ENCODE measurements around the gene THPO. TPM values are rescaled to one million over a fixed set of nuclear protein-coding genes. Genes with fewer than 3 reads are reported as not detected.

THPO gene
- total RNA-seq, 1 experiment from 2014 or later = not detected

DNA sequence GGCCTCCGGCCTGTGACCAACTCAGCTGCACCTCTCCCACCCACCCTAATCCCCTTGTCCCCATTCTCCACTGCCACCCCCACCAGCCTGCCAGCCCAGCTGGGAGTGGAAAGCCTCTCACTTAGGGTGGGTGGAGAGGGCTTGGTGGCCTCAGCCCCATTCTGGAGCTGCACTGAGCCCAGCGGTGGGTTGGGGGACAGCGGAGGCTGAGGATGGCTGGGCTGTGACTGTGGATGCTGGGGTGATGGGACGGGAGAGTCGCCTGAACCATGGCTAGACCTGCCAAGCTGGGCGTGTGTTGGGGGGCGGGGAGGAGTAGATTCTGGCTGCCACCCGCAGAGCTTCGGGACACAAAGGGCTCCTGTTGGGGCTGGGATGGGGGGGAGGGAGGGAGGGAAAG is 18.4 kb downstream of the THPO start:
- H3K4me3 ChIP-seq = no peak overlapping the region
- H3K36me3 ChIP-seq = peaks cover 14% of the 10 kb centered on the region
- no peak for DNase-seq
- H3K9me3 ChIP-seq = no peaks in the 10 kb centered on the region
- H3K27me3 ChIP-seq = no peaks in the 10 kb centered on the region

DNA sequence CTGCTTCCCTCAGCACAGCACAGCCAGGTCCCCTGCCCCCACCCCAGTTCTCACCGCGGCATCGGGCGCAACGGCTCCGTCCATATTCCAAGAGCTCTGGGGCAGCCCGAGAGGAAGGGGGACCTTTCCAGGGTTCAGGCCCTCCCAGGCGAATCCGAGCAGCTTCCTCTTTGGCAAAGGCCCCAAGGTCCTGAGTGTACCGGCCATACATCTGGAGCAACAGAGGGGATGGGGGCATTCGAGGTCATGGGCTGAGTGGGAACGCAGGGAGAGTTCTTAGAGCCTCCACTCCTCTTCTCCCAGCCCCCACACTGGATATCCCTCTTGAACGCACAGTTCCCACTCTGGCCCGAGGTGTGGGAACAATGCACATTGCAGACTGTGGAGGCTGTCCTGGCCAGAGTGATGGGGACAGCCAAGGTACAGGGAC is 19.1 kb downstream of the THPO start:
- H3K9me3 ChIP-seq = no peaks in the 10 kb centered on the region
- no peak overlapping the region for H3K4me3 ChIP-seq
- no peak for DNase-seq
- no peaks in the 10 kb centered on the region for H3K27me3 ChIP-seq
- peaks cover 9% of the 10 kb centered on the region for H3K36me3 ChIP-seq

GRCh38 chr3:184358124-184358767 is 19.8 kb downstream of the THPO start:
- Histone ChIP-seq H3K4me3 (no peak overlapping the region), H3K36me3 (peaks cover 3% of the 10 kb centered on the region), H3K9me3 (no peaks in the 10 kb centered on the region), H3K27me3 (no peaks in the 10 kb centered on the region)
- no peak for DNase-seq

DNA sequence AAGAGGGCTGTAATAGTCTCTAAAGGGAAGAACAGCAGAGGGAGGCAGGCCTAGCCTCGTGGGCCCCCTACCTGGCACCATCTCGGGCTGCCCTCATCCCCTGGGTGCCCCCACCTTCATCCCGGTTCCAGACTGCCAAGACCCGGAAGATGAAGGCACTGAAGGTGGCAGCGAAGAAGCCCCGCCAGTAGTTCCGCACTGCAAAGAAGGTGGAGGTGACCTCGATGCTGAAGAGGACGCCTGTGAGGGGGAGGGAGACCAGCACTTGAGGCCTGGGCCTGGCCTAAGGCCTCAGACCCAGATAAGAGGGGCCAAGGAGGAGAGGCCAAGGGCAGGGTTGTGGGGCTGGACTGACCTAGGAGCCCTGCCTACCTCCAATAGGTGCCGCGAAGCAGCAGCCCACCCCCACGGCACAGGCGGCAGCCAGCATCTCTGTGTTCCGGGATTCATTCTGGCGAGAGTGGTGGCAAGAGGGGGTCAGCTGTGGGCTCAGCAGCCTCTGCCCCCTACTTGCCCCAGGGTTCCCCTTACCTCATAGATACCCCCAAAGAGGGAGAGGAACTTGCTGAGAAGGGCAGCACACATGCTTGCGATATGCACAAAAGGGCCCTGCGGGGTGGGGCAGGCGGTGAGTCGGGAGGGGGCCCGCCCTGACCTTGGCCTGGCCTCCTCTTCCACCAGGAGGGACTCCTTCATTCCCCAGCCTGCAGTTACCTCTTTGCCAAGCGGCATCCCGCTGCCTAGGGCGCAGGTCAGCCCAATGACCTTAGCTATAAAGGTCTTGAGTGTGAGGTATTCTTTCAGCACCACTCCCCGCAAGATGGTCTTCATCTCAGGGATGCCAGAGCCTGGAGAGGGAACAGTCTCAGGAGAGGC is 20.5 kb downstream of the THPO start:
- H3K27me3 ChIP-seq = no peaks in the 10 kb centered on the region
- H3K9me3 ChIP-seq = no peaks in the 10 kb centered on the region
- H3K4me3 ChIP-seq = no peak overlapping the region
- DNase-seq = no peak
- 0 out of 2 replicates have a peak, but pooled peaks cover 3% of the 10 kb centered on the region for H3K36me3 ChIP-seq

- H3K4me3 ChIP-seq = no peak overlapping the region
- H3K27me3 ChIP-seq = no peaks in the 10 kb centered on the region
- 0 out of 2 replicates have a peak, but pooled peaks cover 5% of the 10 kb centered on the region for H3K36me3 ChIP-seq
- H3K9me3 ChIP-seq = no peaks in the 10 kb centered on the region
- no peak for DNase-seq
Observed at GRCh38 chr3:184355261-184356040, 22.6 kb downstream of the THPO start.

- DNase-seq = no peak
- Histone ChIP-seq H3K4me3 (no peak overlapping the region), H3K9me3 (no peaks in the 10 kb centered on the region), H3K36me3 (0 out of 2 replicates have a peak, but pooled peaks cover 5% of the 10 kb centered on the region), H3K27me3 (no peaks in the 10 kb centered on the region)
Observed at GRCh38 chr3:184354754-184355153, 23.3 kb downstream of the THPO start.

- Histone ChIP-seq H3K27me3 (no peaks in the 10 kb centered on the region), H3K36me3 (0 out of 2 replicates have a peak, but pooled peaks cover 5% of the 10 kb centered on the region), H3K9me3 (no peaks in the 10 kb centered on the region), H3K4me3 (no peak overlapping the region)
- peak; percentile 37 for DNase-seq
Observed at GRCh38 chr3:184354121-184354728, 23.8 kb downstream of the THPO start.

DNA sequence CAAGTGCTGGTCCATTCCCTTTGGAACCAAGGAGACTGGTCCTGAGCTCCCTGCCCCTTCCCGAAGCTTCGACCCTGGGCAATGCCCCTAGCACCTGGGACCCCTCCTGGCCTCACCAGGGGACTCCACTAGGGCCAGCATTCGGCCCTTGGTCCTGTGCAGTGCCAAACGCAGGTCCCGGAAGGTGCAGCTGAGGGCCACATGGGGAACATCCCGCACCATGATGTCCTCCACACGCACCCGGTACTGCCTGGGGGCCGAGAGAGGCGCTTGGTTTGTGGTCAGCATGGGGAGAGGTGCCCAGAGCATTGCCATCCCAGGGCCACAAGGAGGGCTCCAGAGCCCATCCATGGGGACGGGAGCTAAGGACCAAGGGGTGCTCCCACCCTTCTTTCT is 24.5 kb downstream of the THPO start:
- H3K27me3 ChIP-seq = no peaks in the 10 kb centered on the region
- H3K4me3 ChIP-seq = no peak overlapping the region
- H3K36me3 ChIP-seq = 0 out of 2 replicates have a peak, but pooled peaks cover 5% of the 10 kb centered on the region
- no peaks in the 10 kb centered on the region for H3K9me3 ChIP-seq
- no peak for DNase-seq

DNA sequence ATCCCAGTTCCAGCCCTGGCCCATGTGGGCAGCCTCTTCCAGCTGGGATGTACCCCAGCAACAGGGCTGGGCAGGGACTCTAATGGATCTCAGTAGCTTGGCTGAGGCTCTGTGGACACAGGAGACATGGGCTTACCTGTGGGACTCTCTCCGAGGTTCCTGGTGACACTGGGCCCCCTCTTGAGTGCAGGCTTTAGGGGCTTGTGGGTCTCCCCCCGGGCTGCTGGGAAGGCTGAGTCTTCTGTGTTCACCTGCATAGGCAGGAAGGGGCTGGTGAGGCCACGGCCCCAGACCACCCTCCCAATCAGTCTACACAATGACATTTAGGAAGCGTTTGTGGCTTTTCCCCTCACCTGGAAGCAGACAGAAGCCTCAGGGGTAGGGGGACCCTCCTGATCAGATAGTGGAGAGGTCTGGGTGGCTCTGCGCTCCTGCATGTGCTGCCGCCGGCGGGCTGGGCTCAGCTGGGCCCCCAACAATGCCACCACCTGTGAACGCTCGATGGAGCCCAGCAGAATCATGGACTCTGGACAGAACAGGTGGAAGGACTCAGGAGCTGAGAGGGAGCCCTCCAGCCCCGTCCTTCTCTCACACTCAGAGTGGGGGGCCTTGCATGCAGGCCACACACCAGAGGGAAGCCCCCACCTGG is 25.0 kb downstream of the THPO start:
- no peak overlapping the region for H3K4me3 ChIP-seq
- no peak for DNase-seq
- no peaks in the 10 kb centered on the region for H3K27me3 ChIP-seq
- H3K9me3 ChIP-seq = no peaks in the 10 kb centered on the region
- H3K36me3 ChIP-seq = 0 out of 2 replicates have a peak, but pooled peaks cover 5% of the 10 kb centered on the region

DNA sequence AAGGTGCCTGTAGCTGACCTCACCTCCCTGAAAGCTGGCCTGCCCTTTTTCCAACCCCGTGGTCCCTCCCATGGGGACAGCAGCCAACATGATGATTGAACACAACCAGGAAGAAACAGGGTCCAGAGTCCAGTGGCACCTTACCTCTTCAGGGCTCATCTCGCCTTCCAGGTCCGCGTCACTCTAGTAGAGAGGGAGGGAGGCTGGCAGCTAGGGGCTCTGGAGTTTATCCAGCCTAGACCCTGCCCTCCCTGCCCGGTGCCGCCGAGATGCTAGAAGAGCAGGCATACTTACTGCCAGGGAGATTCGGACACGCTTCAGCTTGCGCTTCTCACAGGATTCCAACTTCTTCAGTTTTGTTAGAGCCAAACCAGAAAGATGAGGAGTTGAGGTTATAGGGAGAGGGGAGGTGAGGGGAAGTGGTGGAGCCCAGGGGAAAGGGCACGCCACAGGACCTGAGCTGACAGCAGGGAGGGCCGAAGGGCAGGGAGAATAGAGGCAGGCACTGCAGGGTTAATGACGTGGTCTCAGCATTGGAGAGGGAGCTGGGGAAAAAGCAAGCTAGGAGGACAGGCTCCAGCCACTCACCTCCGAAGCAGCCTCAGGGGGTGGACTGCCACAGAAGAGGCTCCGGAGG is 25.7 kb downstream of the THPO start:
- no peak overlapping the region for H3K4me3 ChIP-seq
- DNase-seq = no peak
- H3K27me3 ChIP-seq = no peaks in the 10 kb centered on the region
- peaks cover 5% of the 10 kb centered on the region; the same call in 1 of the 2 replicates for H3K36me3 ChIP-seq
- H3K9me3 ChIP-seq = no peaks in the 10 kb centered on the region

DNA sequence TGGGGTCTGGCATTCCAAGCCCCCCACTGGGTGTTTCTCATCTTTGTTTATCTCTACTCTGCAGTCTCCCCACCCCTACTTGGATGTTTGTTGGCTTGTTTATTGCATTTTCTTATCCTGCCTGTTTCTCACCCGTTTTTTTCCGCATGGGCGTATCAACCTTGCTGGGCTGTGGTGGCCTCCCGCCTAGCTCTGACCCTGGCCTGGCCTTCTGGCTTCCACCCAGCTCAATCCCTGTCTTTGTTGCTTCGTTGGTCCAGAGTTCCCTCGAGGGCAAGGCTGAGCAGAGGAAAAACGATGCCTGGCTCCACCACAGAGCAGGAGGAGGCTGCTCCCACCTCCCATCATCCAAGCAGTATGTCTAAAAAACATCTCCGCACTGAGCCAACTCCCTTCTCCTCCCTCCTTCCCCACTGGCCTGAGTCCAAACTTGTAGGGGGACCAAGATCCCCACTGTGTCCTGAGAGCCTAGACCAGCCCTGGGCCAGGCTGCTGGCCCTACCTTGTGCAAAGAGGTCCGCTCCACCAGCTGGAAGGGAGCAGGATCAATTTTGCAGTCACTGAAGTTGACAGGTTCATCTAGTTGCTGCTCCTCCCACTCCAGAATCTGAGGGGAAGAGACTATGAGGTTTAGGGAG is 26.4 kb downstream of the THPO start:
- Histone ChIP-seq H3K4me3 (no peak overlapping the region), H3K27me3 (no peaks in the 10 kb centered on the region), H3K36me3 (peaks cover 5% of the 10 kb centered on the region; the same call in 1 of the 2 replicates), H3K9me3 (no peaks in the 10 kb centered on the region)
- no peak for DNase-seq

- Histone ChIP-seq H3K9me3 (no peaks in the 10 kb centered on the region), H3K36me3 (peaks cover 7% of the 10 kb centered on the region; the same call in 1 of the 2 replicates), H3K27me3 (no peaks in the 10 kb centered on the region), H3K4me3 (no peak overlapping the region)
- no peak for DNase-seq
Observed at GRCh38 chr3:184350618-184351017, 27.4 kb downstream of the THPO start.

DNA sequence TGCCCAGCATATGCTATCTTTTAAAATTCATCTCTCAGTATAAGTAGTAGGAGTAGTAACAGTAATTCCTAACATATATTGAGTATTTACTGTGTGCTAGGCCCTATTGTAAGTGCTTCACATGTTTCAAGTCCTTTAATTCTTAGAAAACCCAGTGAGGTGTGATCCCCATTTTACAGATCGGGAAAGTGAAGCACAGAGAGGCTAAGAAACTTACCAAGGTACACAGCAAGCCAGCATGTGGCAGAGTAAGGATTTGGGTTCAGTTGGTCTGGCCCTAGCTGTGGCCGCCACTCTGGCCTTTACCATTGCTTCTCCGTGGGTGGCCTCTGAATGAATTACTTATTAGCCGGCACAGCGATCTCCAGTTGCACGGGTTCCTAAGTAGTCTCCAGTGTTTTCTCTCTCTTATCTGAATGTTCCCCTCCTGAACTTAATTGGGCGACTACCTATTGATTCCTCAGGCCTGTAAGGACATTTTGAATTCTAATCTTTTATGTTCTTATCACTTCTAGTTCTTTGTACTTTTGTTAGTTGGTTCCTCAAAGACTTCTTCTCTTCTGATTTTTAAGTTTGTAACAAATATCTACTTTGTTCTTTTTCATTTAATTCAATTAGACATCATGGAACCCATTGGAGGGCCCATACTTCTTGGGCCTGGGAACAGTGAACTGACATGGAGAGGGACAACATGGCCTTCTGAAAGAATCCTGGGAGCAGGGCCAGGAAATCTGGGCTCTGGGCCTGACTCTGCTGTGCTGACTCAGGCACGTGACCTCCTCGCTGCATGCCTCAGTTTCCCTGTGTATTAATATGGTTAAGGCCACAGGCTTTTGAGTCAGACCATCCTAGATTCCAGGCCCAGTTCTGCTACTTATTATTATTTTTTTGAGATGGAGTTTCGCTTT is 28.2 kb downstream of the THPO start:
- Histone ChIP-seq H3K9me3 (no peaks in the 10 kb centered on the region), H3K4me3 (no peak overlapping the region), H3K36me3 (peaks cover 7% of the 10 kb centered on the region; the same call in 1 of the 2 replicates), H3K27me3 (no peaks in the 10 kb centered on the region)
- no peak for DNase-seq

- H3K36me3 ChIP-seq = peaks cover 5% of the 10 kb centered on the region; the same call in 1 of the 2 replicates
- no peak for DNase-seq
- H3K9me3 ChIP-seq = no peaks in the 10 kb centered on the region
Observed at GRCh38 chr3:184348057-184348382, 30.0 kb downstream of the THPO start.

More at GRCh38 chr3:184348057-184348382, 30.0 kb downstream of the THPO start:
- no peaks in the 10 kb centered on the region for H3K27me3 ChIP-seq
- H3K4me3 ChIP-seq = no peak overlapping the region

Data from MG63 (cell line).